ENCODE results near the gene BSG.
"Not testable (repeated sequence)": the region's sequence is repeated elsewhere in the genome, so short reads cannot be mapped to it uniquely, and the experiment has no call there.

The BSG gene

DNA sequence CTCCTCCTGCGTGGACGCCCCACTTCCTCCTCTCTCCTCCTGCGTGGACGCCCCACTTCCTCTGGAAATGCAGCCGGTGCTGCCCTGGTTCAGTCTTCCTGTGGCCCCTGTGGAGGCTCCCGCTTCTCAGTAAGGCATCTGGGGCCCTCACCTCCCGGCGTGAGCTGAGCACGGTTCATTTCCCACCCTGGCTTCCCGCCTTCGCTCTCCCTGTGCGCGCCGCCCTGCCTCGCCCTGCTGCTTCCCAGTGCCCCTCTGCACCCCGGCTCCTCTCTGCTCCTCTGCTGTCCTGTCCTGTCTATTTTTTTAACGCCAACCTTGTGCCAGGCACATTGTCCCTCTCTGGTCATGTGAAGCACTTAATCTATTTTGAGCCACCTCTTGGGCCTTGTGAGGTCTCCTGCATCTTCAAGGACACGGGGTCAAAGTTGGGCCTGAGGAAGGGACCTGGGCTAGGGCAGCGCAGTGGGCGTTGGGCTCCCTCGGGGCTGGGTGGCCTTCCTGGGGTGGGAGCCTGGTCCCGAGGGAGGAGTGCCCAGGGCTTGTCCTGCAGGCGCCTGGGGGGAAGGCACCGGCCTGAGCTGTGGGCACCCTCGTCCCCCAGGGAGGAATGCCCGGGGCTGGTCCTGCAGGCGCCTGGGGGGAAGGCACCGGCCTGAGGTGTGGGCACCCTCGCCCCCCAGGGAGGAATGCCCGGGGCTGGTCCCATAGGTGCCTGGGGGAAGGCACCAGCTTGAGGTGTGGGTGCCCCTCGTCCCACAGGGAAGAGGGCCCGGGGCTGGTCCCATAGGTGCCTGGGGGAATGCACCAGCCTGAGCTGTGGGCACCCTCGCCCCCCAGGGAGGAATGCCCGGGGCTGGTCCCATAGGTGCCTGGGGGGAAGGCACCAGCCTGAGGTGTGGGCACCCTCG lies 30.2 kb downstream of the BSG start:
- H3K36me3 ChIP-seq (ENCODE audit: control insufficient read depth, insufficient read depth, low read length), result no peaks in the 10 kb centered on the region
- no peaks in the 10 kb centered on the region for H3K4me1 ChIP-seq (ENCODE audit: control insufficient read depth, insufficient read depth, low read length)
- no peak overlapping the region for H3K9ac ChIP-seq (ENCODE audit: low read length)
- no peaks in the 10 kb centered on the region for H3K27me3 ChIP-seq (ENCODE audit: control insufficient read depth, insufficient read depth, low read length)
- peaks cover 11% of the 10 kb centered on the region for H3K9me3 ChIP-seq (ENCODE audit: control insufficient read depth, insufficient read depth, low read depth, low read length)
- no peak overlapping the region for H3K27ac ChIP-seq (ENCODE audit: low read depth, low read length)
- no peak overlapping the region for H3K4me3 ChIP-seq (ENCODE audit: low read depth, low read length)

DNA sequence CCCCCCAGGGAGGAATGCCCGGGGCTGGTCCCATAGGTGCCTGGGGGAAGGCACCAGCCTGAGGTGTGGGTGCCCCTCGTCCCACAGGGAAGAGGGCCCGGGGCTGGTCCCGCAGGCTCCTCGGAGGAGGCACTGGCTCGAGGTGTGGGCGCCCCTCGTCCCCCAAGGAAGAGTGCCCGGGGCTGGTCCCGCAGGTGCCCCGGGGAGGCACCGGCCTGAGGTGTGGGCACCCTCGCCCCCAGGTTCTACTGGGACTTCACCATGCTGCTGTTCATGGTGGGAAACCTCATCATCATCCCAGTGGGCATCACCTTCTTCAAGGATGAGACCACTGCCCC lies 30.9 kb downstream of the BSG start:
- H3K27me3 ChIP-seq (ENCODE audit: control insufficient read depth, insufficient read depth, low read length); H3K27ac ChIP-seq (ENCODE audit: low read depth, low read length); H3K9ac ChIP-seq (ENCODE audit: low read length); H3K4me3 ChIP-seq (ENCODE audit: low read depth, low read length); H3K36me3 ChIP-seq (ENCODE audit: control insufficient read depth, insufficient read depth, low read length); H3K4me1 ChIP-seq (ENCODE audit: control insufficient read depth, insufficient read depth, low read length): not testable (repeated sequence)
- peaks cover 11% of the 10 kb centered on the region for H3K9me3 ChIP-seq (ENCODE audit: control insufficient read depth, insufficient read depth, low read depth, low read length)

DNA sequence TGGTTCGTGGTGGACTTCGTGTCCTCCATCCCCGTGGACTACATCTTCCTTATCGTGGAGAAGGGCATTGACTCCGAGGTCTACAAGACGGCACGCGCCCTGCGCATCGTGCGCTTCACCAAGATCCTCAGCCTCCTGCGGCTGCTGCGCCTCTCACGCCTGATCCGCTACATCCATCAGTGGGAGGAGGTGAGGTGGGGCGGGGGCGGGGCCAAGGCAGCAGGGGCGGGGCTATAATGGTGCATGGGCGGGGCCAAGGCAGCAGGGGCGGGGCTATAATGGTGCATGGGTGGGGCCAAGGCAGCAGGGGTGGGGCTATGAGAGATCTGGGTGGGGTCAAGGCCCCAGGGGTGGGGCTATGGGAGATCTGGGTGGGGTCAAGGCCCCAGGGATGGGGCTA lies 31.4 kb downstream of the BSG start:
- H3K4me3 ChIP-seq (ENCODE audit: low read depth, low read length); H3K4me1 ChIP-seq (ENCODE audit: control insufficient read depth, insufficient read depth, low read length); H3K9ac ChIP-seq (ENCODE audit: low read length); H3K27ac ChIP-seq (ENCODE audit: low read depth, low read length); H3K27me3 ChIP-seq (ENCODE audit: control insufficient read depth, insufficient read depth, low read length); H3K36me3 ChIP-seq (ENCODE audit: control insufficient read depth, insufficient read depth, low read length): not testable (repeated sequence)
- peaks cover 11% of the 10 kb centered on the region for H3K9me3 ChIP-seq (ENCODE audit: control insufficient read depth, insufficient read depth, low read depth, low read length)

DNA sequence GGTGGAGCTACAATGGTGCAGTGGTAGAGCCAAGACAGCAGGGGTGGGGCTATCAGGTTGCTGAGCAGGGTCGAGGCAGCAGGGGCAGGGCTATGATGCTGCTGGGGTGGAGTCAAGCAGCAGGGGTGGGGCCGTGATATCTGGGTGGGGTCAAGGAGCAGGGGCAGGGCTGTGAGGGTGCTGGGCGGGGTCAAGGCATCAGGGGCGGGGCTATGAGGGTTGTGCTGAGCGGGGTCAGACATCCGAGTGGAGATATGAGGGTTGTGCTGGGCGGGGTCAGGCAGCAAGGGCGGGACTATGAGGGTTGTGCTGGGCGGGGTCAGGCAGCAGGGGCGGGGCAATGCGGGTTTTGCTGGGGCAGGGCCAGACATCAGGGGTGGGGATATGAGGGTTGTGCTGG lies 32.0 kb downstream of the BSG start:
- no peak overlapping the region for H3K4me3 ChIP-seq (ENCODE audit: low read depth, low read length)
- H3K9ac ChIP-seq (ENCODE audit: low read length), result no peak overlapping the region
- H3K27ac ChIP-seq (ENCODE audit: low read depth, low read length), result no peak overlapping the region
- H3K36me3 ChIP-seq (ENCODE audit: control insufficient read depth, insufficient read depth, low read length), result no peaks in the 10 kb centered on the region
- no peaks in the 10 kb centered on the region for H3K27me3 ChIP-seq (ENCODE audit: control insufficient read depth, insufficient read depth, low read length)
- no peaks in the 10 kb centered on the region for H3K4me1 ChIP-seq (ENCODE audit: control insufficient read depth, insufficient read depth, low read length)
- peaks cover 11% of the 10 kb centered on the region for H3K9me3 ChIP-seq (ENCODE audit: control insufficient read depth, insufficient read depth, low read depth, low read length)

DNA sequence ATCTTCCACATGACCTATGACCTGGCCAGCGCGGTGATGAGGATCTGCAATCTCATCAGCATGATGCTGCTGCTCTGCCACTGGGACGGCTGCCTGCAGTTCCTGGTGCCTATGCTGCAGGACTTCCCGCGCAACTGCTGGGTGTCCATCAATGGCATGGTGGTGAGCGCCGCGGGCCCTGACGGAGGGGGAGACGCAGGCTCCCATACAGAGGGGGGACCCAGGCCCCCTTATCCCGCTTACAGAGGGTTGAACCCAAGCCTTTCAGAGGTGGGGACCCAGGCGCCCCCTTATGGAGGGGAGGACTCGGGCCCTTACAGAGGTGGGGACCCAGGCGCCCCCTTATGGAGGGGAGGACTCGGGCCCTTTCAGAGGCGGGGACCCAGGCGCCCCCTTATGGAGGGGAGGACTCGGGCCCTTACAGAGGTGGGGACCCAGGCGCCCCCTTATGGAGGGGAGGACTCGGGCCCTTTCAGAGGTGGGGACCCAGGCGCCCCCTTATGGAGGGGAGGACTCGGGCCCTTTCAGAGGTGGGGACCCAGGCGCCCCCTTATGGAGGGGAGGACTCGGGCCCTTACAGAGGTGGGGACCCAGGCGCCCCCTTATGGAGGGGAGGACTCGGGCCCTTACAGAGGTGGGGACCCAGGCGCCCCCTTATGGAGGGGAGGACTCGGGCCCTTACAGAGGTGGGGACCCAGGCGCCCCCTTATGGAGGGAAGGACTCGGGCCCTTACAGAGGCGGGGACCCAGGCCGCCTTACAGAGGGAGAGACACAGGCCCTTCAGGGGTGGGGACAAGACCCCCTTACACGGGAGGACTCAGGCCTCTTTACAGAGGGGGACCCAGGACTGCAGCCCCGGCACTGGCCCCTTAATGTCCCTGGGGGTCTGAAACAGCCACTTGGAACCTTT lies 32.9 kb downstream of the BSG start:
- not testable (repeated sequence) for H3K4me1 ChIP-seq (ENCODE audit: control insufficient read depth, insufficient read depth, low read length); H3K27ac ChIP-seq (ENCODE audit: low read depth, low read length); H3K9ac ChIP-seq (ENCODE audit: low read length)

DNA sequence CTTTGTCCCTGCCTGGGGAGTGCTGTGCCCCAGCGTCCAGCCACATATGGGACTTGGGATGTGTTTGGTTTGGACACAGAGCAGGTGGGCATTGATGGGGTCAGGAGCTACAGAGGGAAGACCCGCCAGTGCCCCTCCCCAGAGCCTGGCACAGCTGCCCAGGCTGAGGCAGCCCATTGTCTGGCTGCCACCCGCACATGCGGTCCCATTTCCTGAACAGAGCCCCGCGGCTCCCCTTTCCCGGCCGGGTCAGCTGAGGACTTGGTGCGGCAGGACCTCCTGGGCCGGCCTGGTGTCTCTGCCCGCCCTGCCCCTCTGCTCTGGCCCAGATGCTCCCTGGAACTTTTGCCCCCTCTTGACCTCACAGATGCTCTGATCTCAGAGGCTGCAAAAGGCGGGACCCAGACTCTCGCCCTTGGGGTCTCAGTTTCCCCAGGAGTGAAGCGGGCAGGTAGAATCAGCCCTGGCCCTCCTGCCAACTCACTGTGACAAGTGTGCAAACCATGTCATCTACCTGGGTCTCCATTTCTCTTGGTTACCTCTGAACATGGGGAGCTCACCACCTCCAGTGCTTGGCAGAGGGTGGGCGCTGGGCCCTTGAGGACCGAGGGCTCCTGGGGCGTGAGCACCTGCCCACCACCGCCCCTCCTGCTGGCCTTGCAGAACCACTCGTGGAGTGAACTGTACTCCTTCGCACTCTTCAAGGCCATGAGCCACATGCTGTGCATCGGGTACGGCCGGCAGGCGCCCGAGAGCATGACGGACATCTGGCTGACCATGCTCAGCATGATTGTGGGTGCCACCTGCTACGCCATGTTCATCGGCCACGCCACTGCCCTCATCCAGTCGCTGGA lies 35.1 kb downstream of the BSG start:
- no peak overlapping the region for H3K4me3 ChIP-seq (ENCODE audit: low read depth, low read length)

More for the DNA sequence above, 32.9 kb downstream of the BSG start:
- not testable (repeated sequence) for H3K27me3 ChIP-seq (ENCODE audit: control insufficient read depth, insufficient read depth, low read length); H3K4me3 ChIP-seq (ENCODE audit: low read depth, low read length); H3K36me3 ChIP-seq (ENCODE audit: control insufficient read depth, insufficient read depth, low read length)
- H3K9me3 ChIP-seq (ENCODE audit: control insufficient read depth, insufficient read depth, low read depth, low read length), result peaks cover 11% of the 10 kb centered on the region

DNA sequence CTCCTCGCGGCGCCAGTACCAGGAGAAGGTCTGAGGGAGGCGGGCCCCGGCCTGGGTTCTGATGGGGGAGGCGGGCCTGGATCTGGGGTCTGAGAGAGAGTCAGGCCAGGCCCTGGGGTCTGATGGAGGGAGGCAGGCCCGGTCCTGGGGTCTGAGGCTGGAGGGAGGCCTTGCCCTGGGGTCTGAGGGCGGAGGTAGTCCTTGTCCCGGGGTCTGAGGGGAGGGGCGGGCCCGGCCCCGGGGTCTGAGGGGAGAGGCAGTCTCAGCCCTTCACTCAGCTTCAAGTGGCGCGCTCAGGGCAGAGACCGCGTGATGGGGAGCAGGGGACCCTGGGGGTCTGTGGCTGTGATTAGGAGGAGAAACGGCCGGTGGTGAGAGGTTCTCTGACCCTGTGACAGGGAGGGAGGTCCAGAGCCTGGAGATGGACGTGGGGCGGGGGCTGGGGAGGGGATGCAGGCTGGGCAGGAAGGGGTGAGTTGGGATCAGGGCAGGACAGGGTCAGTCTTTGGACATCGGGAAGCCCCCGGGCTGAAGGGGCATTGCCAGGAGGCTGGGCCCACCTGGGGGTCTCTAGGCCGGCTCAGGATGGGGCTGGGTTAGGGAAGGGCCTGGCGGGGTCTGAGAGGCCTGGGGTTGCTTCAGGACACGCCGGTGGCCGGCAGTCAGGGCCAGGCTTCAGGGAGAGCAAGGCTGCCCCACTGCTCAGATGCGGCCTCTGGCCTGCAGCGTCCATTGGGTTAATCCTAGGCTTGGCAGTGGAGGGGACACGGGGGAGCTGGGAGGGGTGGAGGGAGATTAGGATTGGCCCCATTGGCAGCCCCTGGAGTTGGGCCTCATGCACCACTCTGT lies 36.0 kb downstream of the BSG start:
- Histone ChIP-seq H3K9me3 (ENCODE audit: control insufficient read depth, insufficient read depth, low read depth, low read length) (0 out of 2 replicates have a peak, but pooled peaks cover 4% of the 10 kb centered on the region), H3K4me3 (ENCODE audit: low read depth, low read length) (no peak overlapping the region), H3K36me3 (ENCODE audit: control insufficient read depth, insufficient read depth, low read length) (no peaks in the 10 kb centered on the region), H3K4me1 (ENCODE audit: control insufficient read depth, insufficient read depth, low read length) (peaks cover 9% of the 10 kb centered on the region; the same call in 1 of the 2 replicates), H3K27me3 (ENCODE audit: control insufficient read depth, insufficient read depth, low read length) (no peaks in the 10 kb centered on the region), H3K27ac (ENCODE audit: low read depth, low read length) (no peak overlapping the region), H3K9ac (ENCODE audit: low read length) (no peak overlapping the region)

More for the DNA sequence above, 35.1 kb downstream of the BSG start:
- no peaks in the 10 kb centered on the region for H3K27me3 ChIP-seq (ENCODE audit: control insufficient read depth, insufficient read depth, low read length)
- H3K9ac ChIP-seq (ENCODE audit: low read length), result no peak overlapping the region
- no peak overlapping the region for H3K27ac ChIP-seq (ENCODE audit: low read depth, low read length)
- peaks cover 9% of the 10 kb centered on the region; the same call in 1 of the 2 replicates for H3K4me1 ChIP-seq (ENCODE audit: control insufficient read depth, insufficient read depth, low read length)
- 0 out of 2 replicates have a peak, but pooled peaks cover 4% of the 10 kb centered on the region for H3K9me3 ChIP-seq (ENCODE audit: control insufficient read depth, insufficient read depth, low read depth, low read length)
- no peaks in the 10 kb centered on the region for H3K36me3 ChIP-seq (ENCODE audit: control insufficient read depth, insufficient read depth, low read length)

DNA sequence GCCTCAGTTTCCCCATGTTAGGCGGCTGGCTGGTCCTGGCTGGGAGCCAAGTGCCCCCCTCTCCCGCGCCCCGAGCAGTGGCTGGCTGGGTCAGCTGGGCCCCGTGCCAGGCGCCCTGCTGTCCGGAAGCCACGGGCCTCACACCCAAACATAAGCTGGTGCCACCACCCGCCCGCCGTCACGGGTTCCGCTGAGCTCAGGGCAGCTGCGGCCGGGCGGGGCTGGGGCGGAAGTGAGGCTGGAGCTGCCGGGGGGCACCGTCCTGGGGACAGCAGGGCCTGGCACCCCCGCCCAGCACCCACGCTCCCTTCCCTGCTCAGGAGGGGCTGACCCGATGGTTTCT lies 36.6 kb downstream of the BSG start:
- H3K36me3 ChIP-seq (ENCODE audit: control insufficient read depth, insufficient read depth, low read length), result peaks cover under 1% of the 10 kb centered on the region; the same call in 1 of the 2 replicates
- H3K27ac ChIP-seq (ENCODE audit: low read depth, low read length), result no peak overlapping the region
- H3K27me3 ChIP-seq (ENCODE audit: control insufficient read depth, insufficient read depth, low read length), result no peaks in the 10 kb centered on the region
- peaks cover 9% of the 10 kb centered on the region; the same call in 1 of the 2 replicates for H3K4me1 ChIP-seq (ENCODE audit: control insufficient read depth, insufficient read depth, low read length)
- H3K9ac ChIP-seq (ENCODE audit: low read length), result no peak overlapping the region
- 0 out of 2 replicates have a peak, but pooled peaks cover 2% of the 10 kb centered on the region for H3K9me3 ChIP-seq (ENCODE audit: control insufficient read depth, insufficient read depth, low read depth, low read length)
- H3K4me3 ChIP-seq (ENCODE audit: low read depth, low read length), result no peak overlapping the region

DNA sequence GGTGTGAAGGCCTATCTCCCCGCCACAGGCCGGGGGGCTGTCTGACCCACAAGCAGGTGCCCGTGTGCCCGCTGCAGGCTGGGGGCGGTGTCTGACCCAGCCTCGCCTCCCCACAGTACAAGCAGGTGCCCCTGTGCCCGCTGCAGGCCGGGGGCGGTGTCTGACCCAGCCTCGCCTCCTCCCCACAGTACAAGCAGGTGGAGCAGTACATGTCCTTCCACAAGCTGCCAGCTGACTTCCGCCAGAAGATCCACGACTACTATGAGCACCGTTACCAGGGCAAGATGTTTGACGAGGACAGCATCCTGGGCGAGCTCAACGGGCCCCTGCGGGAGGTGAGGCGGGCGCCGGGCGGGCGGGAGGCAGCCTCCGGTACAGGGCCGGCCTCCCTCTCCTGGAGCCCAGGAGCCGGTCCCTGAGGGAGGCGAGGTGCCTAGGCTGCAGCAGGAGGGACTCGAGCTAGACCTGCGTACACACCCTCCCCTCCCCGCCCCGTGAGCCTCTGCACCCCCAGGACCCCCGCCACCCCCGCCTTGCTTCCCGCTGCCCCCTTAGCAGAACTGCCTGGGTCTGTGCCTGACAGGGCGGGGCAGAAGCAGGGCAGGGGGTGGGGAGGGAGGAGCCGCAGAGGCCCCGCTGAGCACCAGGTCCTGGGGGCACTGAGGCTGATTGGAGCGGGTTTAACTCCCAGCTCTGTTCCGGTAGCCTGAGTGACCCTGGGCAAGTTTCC lies 37.8 kb downstream of the BSG start:
- Histone ChIP-seq H3K9ac (ENCODE audit: low read length) (peak overlapping the region; percentile 71), H3K27ac (ENCODE audit: low read depth, low read length) (peak overlapping the region; percentile 11; the same call in 1 of the 2 replicates), H3K4me3 (ENCODE audit: low read depth, low read length) (peak overlapping the region; percentile 30; the same call in 1 of the 2 replicates), H3K9me3 (ENCODE audit: control insufficient read depth, insufficient read depth, low read depth, low read length) (no peaks in the 10 kb centered on the region), H3K4me1 (ENCODE audit: control insufficient read depth, insufficient read depth, low read length) (peaks cover 9% of the 10 kb centered on the region; the same call in 1 of the 2 replicates), H3K36me3 (ENCODE audit: control insufficient read depth, insufficient read depth, low read length) (peaks cover 11% of the 10 kb centered on the region), H3K27me3 (ENCODE audit: control insufficient read depth, insufficient read depth, low read length) (no peaks in the 10 kb centered on the region)
